ENCODE results near the gene RBBP8NL.
"Not testable (repeated sequence)": the region's sequence is repeated elsewhere in the genome, so short reads cannot be mapped to it uniquely, and the experiment has no call there.

Gene RBBP8NL

DNA sequence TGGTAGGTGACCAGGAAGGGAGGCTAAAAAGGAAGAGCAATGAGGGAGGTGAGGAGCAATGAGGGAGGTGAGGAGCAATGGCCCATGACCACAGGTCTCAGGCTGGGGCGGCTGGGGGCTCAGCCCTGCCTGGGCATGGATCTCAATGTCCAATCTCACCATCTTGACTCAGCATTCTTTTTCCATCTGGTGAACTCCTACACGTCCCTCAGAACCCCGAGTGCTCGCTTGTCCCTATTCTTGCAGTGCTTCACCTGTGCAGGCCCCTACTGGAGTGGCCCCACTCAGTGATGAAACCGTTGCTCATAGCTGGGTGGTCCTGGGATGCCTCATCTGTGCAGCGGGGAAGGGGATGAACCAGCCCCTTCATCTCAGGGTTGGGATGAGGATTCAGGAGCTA is 16.9 kb upstream of the RBBP8NL start:
- DNase-seq (ENCODE audit: low read depth in 2 of 2): no peak

DNA sequence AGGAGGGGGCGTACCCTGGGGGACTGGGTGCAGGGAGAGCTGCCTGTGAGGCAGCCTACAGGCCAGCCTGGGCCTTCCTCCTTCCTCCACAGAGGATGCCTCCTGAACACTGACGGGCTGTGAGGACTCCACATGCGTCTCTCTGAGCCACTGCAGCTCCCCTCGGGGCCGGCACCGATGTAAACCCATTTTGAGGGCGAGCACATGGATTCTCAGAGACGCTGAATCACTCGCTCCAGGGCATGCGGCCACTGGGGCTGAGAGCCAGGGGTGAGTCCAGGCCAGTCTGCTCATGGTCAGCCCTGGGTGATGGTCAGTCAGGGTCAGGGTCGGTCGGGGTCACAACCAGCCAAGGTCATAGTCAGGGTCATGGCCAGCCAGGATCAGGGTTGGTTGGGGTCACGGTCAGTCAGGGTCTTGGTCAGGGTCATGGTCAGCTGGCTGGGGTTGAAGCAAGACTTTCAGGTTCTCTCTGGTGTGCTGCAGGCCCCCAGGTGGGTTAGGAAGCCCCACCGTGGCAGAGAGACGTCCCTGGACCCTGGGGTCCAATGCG is 14.7 kb upstream of the RBBP8NL start:
- DNase-seq (ENCODE audit: low read depth in 2 of 2): no peak

DNA sequence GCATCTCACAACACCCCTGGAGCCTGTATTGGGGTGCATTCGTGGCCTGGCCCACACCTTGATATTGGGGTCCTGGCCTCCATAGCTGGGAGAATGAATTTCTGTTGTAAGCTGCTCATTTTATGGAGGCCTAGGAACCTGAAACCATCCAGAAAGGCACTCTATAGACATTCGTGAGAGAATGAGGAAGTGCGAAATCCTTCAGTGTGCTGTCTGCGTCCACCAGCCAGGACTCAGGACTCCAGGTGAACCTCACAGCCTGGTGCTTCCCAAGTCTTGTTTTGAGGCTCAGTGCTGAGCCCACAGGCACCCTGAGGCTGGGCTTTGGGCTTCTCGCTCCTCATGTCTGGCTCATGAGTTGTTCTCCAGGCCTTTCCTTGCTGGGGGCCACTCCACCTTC is 11.9 kb upstream of the RBBP8NL start:
- no peak for DNase-seq (ENCODE audit: low read depth in 2 of 2)

DNA sequence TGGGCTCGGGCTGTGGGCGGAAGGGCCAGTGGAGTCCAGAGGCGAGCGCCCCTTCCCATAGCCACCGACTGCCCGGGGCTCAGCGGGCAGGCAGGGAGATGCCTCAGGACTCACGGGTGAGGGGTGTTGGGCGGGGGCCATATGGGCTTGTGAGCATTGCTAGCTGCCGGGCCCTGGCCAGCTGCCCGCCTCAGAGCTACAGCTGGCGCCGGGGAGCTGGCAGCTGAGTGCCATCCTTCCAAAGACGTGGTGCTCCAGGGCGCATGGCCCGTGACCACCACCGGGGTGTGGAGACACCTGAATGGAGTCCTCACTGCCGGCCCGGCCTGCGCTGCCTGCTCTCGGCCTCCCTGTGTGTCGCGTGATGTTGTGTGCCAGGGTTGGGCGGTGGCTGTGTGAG is 10.6 kb upstream of the RBBP8NL start:
- no peak for DNase-seq (ENCODE audit: low read depth in 2 of 2)

DNA sequence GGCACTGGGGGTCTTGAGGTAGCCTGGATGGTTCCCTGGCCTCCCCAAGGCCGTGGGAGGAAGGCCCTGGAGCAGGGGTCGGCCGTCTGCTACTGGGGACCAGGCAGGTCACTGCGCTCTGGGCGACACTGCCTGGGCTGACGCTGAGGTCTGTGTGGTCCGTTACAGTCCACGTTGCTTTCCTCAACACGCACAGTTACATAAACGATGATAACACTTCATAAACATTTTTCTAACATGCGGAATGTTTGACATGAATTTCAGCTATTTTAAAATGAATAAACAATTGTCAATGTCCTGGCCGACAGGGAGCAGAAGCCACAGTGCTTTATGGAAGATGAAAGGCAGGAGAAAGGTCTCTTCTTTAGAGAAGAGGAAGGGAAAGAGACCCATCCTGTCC is 10.2 kb upstream of the RBBP8NL start:
- no peak for DNase-seq (ENCODE audit: low read depth in 2 of 2)

DNA sequence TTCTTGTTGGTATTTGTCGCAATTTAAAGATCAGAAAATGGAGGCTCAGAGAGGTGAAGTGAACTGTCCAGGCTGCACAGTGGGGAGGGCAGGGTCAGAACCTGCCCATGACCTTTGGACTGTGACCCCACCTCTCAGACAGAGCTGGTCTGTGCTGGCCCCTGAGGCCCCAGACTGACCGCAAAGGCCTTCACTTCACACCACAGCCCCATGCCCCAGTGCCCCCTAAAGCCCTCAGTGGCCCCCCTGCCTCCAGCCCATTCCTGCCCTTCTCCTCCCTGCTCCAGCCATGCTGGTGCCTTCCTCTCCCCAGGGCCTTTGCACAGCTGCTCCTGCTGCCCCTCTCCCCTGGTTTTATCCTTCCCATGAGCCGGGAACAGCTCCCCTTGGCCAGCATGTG is 9.4 kb upstream of the RBBP8NL start:
- DNase-seq (ENCODE audit: low read depth in 2 of 2): no peak

DNA sequence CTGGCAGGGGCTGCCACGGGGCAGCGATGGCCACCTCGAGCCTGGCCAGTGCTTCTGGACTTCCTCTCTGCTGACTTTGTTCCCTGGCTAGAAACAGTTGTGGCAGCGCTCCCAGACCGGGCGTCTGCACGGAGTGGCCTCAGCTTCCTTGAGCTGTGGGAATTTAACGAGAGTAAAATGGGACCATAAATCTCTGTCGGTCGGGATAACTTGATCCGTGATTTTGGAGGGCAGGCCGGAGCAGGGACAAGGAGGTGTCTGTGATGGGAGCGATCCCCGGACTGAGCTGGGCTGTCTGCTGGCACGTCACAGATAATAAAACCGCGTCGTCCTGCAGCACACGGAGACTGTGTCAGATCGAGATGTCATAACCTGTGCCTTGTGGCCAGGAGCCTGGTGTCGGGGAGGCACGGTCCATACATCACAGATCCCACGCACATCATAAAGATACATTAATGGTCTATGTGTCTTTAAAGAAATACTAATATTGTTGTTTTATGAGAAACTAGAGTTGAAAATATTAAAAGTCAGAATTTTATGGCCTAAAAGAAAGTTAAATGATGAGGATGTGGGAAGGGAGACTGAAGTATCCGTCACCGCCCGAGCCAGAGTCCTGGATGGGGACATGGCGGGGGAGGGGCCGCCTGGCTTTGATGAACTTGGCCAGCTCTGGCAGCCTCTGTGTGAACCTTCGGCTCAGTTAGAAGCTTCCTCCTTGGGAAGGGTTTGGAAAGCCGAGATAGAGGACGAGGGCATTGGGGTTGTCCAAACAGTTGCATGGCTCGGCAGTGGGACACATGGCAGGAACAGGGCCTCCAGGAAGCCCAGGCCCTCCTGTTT is 6.5 kb upstream of the RBBP8NL start:
- DNase-seq (ENCODE audit: low read depth in 2 of 2): no peak

DNA sequence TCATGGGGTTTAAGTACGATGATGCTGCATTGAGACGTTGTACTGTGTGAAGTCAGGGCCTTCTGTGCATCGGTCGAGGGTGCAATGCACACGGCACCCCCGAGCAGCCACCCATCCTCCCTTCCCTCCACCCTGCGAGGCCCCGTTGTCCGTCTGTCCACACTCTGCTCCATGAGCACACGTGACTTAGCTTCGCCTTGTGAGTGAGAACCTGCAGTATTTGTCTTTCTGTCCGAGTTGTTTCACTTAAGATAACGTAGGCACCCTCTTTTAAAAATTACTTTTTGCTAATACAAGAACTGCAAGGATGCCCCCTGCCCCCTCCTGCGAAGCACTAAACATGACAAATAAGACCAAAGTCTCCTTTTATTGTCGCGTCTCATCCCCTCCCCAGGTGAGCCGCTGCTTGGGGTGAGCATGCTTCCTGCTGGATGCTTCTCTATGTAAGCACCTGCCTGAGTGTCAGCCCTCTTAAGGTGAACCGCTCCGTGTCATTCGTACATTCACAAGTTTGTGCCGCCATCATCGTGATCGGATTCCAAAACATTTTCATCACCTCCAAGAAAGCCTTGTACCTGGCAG is 3.6 kb upstream of the RBBP8NL start:
- no peak for DNase-seq (ENCODE audit: low read depth in 2 of 2)

DNA sequence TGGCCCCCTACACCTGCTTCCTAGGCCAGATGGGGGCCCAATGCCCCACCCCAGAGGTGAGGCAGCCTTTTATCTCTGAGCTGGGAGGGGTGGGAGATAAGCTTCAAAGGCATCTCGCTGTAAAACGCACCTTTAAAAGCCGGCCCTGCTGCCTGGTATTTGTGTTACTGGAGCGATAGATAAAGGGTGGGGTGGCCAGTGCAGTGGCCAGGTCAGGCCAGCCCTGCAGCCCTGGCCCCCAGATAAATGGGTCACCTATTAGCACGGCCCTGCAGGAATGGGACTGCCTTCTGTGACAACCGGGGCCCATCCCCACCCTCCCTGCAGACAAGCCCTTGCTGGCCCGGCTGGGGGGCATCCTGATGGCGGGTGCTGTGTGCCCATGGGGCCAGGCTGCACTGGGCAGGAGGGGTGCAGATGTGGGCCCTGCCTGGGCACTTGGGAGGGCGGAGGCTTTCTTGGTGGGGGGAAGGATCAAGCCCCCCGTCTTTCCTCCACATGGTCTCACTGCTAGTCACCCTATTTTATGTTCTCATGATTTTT is 3.0 kb upstream of the RBBP8NL start:
- DNase-seq (ENCODE audit: low read depth in 2 of 2): no peak

DNA sequence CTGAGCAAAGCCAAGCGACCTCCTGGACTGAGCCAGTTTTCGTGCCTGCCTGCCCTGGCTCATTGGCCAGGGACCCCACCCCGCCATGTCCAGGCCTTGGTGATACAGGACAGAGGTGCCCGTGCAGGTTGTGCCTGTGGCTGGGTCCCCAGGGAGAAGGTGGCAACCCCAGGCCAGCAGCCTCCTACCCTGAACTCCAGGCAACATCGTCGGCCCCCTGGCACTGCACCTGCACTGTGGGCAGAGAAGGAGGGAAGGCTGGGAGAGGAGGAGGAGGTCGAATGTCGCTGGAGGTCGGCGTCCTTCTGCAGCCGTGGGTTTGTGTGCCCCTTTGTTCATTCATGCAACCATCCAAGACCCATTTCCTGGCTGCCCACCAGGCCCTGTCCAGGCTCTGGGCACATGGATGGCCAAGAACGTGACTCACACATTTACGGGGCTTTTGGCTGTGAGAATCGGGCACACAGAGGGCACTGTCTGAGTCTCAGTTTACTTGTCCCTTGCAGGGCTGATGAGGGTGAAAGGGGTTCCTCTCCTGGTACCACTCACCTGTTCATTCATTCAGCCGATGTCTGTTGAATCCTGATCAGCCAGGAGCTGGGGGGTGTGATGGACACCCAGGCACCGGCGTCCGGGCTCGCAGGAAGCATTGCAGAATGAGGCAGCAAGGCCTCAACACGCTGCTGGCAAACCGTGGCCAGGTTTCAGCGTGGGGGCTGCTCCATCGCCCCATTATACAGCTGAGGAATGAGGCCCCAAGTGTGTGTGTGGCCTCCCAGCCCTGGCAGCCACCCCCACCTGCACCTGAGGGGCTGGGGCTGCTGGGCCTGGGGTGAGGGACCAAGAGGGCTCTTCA is 2.3 kb upstream of the RBBP8NL start:
- DNase-seq (ENCODE audit: low read depth in 2 of 2): no peak

DNA sequence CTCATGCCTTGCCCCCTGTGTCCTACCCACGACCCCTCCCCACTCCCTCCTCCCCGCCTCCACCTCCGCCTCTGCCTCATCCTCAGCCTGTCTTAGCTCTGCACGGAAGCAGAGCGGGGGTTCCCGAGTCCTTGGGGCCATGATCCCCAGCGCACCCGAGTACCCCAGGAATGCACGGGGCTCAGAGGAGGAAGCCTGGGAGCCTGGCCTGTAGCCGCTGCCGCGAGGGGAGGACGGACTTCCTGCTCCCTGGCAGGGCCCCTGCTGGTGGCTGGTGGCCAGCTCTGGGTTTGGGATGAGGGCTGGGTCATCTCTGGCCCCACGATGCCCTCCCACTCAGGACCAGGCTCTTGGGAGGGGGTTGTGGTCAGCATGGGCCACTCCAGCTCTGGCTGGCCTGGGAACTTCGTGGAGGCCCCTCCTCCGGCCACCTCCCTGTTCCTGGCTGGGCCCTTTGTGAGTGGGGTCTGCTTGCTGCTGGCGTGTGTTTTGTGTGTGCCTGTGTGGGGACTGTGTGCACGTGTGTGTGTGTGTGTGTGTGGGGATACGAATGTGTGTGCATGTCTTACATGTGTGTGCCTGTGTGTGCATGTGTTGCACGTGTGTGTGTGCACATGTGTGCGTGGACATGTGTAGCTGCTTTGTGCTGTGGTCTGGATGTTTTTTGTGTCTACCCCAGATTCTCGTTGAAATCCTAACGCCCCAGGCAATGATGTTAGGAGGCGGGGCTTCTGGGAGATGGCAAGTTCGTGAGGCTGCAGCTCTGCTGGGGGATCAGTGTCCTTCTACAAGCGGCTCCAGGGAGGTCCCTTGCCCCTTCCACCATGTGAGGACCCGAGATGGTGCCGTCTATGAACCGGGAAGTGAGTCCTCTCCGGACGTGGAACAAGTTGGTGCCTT is 1.3 kb upstream of the RBBP8NL start:
- DNase-seq (ENCODE audit: low read depth in 2 of 2): no peak

DNA sequence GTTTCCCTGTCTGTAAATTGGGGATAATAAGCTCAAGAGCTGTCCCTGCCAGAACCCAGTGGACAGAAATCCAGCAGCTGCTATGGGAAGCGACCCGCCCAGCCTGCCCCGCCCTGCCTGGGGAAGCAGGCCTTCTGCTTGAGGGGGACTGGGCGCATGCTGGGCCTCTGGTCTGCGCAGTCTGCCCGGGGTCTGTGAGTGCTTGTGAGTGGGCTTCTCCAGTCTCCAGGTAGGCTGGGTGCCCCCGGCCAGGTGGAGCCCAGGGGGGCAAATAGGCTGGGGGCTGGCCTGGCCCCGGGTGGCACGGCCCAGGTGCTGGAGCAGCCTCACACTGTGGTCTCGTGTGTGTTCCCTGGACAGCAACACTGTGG is 648 bp upstream of the RBBP8NL start:
- no peak for DNase-seq (ENCODE audit: low read depth in 2 of 2)

DNA sequence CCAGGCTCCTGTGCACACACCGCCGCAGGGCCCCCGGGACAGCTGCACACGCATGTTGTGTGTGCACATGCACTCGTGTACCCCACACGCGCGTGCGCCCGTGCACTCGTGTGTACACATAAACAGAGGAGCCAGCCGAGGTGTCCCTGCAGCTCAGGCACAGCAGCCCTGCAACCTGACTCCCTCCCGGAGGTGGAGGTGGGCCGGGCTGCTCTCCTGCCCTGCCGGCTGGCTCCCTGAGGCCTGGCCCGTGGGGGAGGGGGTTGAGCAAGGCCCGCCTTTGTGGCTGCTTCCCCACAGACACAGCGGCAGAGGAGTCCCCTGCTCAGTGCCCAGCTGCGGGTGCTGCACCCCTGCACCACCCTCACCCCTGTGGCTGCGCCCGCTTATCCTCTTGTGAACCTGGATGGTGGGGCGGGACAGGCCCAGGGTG is 624 bp downstream of the RBBP8NL start:
- DNase-seq (ENCODE audit: low read depth in 2 of 2): no peak

DNA sequence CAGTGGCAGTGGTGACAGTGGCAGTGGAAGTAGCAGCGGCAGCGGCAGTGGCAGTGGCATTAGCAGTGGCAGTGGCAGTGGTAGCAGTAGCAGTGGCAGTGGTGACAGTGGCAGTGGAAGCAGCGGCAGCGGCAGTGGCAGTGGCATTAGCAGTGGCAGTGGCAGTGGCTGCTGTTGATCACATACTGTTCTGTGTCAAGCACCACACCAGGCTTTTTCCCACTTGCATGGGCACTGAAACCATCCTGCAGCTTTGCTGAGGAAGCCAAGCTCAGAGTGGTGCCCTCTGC is 1.3 kb downstream of the RBBP8NL start:
- not testable (repeated sequence) for DNase-seq (ENCODE audit: low read depth in 2 of 2)

DNA sequence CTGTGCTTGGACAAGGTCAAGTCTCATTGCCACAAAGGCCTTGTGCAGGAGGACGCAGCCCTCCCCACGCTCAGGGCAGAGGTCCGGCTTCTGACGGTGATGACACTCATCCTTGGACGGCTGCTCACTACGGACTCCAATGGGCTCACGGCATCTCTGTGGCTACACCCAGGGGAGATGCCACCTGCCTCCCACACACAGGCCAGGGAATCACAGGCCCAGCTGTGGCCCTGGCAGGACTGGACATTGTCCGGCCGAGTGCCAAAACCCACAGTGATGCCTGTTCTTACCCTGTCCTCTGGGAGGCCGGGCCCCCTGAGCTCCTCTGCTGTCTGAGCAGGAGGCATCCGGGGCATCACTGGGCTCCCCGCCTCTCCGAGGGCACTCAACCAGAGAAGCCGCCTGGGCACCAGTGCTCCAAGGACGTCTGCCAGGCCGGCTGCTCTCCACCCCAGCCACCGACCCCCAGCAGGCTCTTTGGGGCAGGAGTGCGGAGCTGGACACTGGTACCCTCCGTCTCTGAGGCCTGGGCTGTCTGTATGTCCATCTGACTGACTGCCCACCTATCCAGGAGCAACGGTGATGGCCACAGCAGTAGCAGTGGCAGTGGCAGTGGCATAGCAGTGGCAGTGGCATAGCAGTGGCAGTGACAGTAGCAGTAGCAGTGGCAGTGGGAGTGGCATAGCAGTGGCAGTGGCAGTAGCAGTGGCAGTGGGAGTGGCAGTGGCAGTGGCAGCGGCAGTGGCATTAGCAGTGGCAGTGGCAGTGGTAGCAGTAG is 1.9 kb downstream of the RBBP8NL start:
- DNase-seq (ENCODE audit: low read depth in 2 of 2): no peak

DNA sequence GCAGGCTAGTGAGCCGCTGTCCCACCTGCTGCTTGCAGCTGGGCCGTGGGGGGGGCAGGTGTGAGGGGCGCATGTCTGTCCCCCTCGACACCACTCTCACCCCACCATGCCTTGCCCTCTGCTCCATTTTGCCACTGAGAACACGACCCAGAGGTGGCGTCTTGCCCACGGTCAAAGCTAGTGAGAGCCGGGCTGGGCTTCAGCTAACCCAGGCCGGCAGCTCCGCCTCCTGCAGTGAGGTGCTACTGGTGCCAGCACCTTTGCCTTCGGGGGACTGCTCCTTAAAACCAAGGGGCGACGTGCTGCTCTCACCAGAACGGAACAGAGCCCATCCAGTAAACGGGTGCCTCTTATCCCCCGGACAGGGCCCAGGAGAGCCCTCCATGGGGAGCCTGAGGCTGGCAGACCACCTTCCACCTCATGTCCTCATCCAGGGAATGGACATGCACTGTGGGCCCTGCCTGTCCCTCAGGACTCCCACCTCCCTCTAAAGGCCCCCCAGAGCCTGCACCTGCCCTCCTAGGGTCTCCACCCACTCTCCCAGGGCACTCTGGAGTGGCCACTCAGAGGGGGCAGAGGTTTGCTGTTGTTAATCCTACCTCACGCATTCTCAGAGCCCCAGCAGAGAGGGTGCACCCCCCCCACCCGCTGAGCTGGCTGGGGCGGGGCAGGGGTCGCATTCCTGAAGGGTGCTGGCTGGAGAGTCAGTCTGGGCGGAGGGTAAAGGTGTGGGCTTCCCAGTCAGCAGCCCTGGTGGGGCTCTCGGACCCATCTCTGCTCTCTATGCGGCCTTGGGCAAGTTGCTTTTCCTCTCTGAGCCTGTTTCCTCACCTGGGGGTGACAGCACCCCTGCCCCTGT is 2.9 kb downstream of the RBBP8NL start:
- no peak for DNase-seq (ENCODE audit: low read depth in 2 of 2)

DNA sequence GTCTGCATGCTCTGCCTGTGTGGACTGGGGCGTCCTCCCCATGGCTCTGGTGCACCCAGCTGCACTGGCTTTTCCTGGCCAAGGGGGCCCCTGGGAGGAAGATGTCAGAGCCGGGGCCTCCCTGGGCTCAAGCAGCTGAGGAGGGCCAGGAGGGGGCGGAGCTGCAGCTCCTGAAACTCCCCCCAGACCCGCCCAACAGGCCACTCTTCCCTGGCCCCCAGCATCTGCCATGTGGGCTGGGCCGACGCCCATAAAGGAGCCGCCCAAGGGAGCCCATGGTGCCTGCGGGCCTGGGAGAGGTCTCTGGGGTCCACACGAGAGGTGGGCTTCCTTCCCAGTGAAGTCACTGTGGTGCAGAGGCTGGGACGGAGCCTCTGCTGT is 4.0 kb downstream of the RBBP8NL start:
- no peak for DNase-seq (ENCODE audit: low read depth in 2 of 2)

DNA sequence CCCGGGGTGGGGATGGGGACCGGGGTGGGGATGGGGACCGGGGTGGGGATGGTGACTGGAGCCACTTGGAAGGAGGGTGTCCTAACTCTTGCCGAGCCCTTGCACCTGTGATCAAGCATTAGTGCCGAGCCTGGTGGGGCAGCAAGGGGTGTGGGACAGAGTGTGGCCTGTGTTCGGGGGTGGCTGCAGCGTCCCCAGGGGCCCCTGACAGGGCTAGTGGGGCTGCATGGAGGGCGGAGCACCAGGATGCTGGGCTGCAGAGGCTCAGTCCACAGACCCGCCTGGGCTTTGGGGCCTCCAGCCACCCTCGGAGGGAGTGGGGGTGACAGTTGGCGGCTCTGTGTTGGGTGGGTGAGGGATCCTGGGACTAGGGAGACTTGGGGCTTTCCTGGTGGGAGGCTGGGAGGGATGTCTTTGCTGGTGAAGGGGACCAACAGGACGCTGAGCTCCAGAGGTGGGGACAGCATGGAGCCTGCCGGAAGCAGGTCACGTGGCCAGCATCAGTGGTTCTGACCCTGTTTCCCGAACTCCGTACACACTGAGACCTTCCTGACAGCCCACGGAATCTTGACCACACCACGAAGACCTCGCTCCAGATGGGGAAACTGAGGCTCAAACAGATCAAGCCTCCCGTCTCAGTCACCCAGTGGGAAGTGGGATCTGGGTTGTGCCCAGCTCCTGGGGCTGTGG is 4.6 kb downstream of the RBBP8NL start:
- DNase-seq (ENCODE audit: low read depth in 2 of 2): no peak

DNA sequence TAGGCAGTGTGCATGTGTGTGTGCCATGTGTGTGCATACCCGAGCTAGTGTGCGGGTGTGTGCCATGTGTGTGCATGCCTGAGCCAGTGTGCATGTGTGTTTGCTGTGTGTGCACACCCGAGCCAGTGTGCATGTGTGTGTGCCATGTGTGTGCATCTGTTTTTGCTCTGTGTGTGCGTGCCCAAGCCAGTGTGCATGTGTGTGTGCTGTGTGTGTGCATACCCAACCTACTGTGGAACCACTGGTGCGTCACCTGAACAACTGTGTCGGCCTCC is 5.7 kb downstream of the RBBP8NL start:
- DNase-seq (ENCODE audit: low read depth in 2 of 2): no peak
